Neuron (in vitro differentiated cells): Measurements from ENCODE around the gene ZBTB38.

Experiments used
- H2AFZ ChIP-seq: one replicate; pipeline ENCODE4 v1.6.1; 2013; ENCODE audit warnings: low read depth, mild to moderate bottlenecking, inconsistent platforms, low read length, moderate library complexity
- H3K27me3 ChIP-seq: one replicate; pipeline ENCODE4 v1.6.1; 2013; ENCODE audit warnings: low read length; ENCODE audit not compliant: insufficient read depth
- H3K36me3 ChIP-seq: one replicate; pipeline ENCODE4 v1.6.1; 2013; ENCODE audit warnings: low read length; ENCODE audit not compliant: insufficient read depth
- H3K4me1 ChIP-seq: one replicate; pipeline ENCODE4 v1.6.1; 2013; ENCODE audit warnings: low read length; ENCODE audit not compliant: insufficient read depth
- H3K4me3 ChIP-seq: 2 replicates; pipeline ENCODE4 v1.5.1; 2013; ENCODE audit warnings: mild to moderate bottlenecking, low read length, moderate library complexity
- H3K9me3 ChIP-seq: one replicate; pipeline ENCODE4 v1.6.1; 2013; ENCODE audit warnings: low read length

Gene ZBTB38

GRCh38 chr3:141346418-141346817 is 21.9 kb upstream of the ZBTB38 start:
- Histone ChIP-seq H2AFZ (peak overlapping the region; percentile 63), H3K4me1 (peaks cover 9% of the 10 kb centered on the region), H3K36me3 (no peaks in the 10 kb centered on the region), H3K4me3 (no peak overlapping the region), H3K9me3 (peaks cover 6% of the 10 kb centered on the region), H3K27me3 (no peaks in the 10 kb centered on the region)

- Histone ChIP-seq H2AFZ (peak overlapping the region; percentile 63), H3K4me3 (no peak overlapping the region), H3K9me3 (peaks cover 6% of the 10 kb centered on the region), H3K36me3 (no peaks in the 10 kb centered on the region), H3K4me1 (peaks cover 9% of the 10 kb centered on the region), H3K27me3 (no peaks in the 10 kb centered on the region)
Observed at GRCh38 chr3:141346839-141347238, 21.5 kb upstream of the ZBTB38 start.

DNA sequence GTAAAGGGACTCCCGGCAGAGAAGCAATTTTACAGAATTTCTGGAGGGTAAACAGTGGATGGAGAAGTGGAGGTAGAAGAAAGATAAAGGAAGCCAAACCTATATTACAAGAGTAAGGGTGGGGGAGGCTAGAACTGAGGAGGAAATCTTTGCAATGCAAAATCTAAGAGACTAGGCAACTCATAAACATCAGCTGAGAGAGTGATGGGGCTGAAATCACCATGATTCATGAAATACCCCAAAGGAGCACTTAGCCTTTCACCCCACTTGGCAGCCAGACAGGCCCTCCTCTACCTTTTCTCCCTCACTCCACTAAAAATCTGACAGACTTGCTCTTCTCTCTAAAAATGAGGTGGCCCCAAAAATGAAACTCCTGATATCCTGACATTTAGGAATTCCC is 19.5 kb upstream of the ZBTB38 start:
- Histone ChIP-seq H3K4me3 (no peak overlapping the region), H3K9me3 (no peaks in the 10 kb centered on the region), H2AFZ (no peak overlapping the region), H3K27me3 (no peaks in the 10 kb centered on the region), H3K4me1 (peaks cover 9% of the 10 kb centered on the region), H3K36me3 (no peaks in the 10 kb centered on the region)

DNA sequence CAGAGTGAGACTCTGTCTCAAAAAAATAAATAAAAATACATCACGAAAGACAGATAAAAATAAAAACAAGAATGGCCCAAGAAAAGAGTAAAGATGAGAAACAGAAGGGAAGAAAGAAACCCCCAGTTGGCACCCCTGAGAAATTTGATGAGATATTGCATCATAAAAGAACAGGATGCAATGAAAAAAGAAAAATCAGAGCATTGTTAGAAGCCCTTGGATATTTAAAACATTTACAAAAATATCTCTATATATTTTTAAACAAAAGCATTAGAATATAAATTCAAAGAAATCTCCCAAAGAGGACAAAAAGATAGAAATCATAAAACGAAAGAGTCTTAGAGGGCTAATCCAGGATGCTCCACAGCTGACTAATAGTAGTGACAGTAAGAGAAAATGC is 18.6 kb upstream of the ZBTB38 start:
- Histone ChIP-seq H3K36me3 (no peaks in the 10 kb centered on the region), H2AFZ (no peak overlapping the region), H3K4me1 (peaks cover 9% of the 10 kb centered on the region), H3K4me3 (no peak overlapping the region), H3K9me3 (no peaks in the 10 kb centered on the region), H3K27me3 (no peaks in the 10 kb centered on the region)

DNA sequence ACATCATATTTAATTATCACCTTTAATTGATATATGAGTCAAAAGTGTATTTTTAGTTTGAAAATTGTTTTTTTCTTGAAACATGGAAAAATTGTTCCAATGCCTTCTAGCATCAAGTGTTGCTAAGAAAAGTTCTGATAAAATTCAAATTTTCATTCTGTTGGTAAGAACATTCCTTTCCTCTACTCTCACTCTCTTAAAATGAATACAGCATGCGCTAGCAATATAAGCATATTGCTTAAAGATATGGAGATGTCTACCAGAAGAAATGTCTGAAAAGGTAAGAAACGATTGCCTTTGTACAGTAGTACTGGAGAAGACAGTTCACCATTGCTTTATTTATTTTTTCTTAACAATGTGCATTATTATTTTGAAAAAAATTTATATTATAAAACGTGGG is 17.6 kb upstream of the ZBTB38 start:
- Histone ChIP-seq H3K4me1 (peaks cover 9% of the 10 kb centered on the region), H2AFZ (no peak overlapping the region), H3K36me3 (no peaks in the 10 kb centered on the region), H3K27me3 (no peaks in the 10 kb centered on the region), H3K4me3 (no peak overlapping the region), H3K9me3 (no peaks in the 10 kb centered on the region)

DNA sequence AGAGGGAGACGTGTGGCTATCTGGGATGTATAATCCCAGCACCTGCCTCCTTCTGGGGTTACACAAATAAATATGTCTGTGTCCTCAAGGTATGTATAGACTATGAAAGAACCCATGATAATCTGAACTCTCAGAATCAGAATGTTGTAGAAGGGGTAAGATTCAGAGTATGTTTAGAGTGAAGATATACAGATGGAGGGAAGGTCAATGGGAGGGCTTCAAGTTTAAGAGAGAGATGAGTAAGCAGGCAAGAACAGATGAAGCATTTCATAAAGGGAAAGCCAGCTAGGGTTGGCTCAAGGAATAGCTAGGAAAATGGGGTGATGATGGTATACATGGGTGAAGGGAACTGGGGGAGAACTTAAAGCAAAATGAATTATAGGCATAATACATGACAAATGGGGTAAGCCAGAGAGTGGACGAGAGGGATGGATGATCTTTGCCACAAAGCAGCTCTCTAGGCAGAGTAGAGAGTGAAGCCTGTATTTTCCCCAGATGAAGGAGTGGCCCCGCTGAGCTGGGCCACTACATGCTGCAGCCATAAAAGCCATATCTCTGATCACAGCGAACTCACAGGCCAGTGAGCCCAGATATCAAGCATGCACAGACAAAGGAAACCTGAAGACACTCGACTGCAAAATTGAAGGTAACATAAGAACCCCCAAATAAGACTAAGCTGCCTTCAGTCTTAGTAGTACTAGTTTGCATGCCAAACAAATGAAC is 15.9 kb upstream of the ZBTB38 start:
- no peaks in the 10 kb centered on the region for H3K27me3 ChIP-seq
- H3K36me3 ChIP-seq, result no peaks in the 10 kb centered on the region
- no peaks in the 10 kb centered on the region for H3K4me1 ChIP-seq
- no peak overlapping the region for H3K4me3 ChIP-seq
- no peaks in the 10 kb centered on the region for H3K9me3 ChIP-seq
- H2AFZ ChIP-seq, result no peak overlapping the region

DNA sequence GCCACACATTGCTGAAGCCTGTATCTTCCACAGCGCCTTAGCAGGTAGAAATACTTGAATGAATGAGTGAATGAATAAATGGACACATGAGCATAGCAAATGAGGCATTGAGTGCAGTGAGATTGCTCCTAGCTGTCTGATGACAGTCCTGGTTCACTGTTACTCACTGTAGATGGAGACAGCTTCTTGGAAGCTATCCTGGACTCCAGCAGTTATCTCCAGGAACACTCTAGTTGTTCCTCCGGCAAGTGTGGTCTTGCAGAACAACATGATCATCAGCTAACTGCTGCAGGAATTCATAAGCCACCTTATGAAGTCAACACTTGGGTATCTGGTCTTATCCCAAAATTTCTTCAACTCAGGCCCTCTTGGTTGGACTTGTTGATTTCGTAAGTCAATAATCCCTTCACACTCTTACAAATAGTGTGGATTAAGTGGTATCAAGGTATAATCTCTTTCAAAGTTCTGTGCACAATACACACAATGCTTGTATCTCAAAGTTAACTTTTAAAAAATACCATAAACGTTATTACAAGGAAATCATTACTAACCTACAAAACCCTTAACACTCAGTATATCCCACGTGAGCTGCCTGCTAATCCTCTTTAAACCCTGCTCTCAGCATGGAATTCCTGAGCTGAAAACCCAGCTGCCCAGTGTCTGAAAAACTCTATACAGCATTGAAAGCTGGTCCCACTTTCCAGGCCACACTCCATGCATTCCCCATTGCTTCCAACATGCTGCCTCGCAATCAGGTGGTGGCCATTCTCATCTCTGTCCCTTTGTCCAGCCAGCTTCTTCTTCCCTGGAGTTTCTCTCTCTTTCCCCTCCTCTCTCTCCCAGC is 14.4 kb upstream of the ZBTB38 start:
- Histone ChIP-seq H2AFZ (no peak overlapping the region), H3K9me3 (no peaks in the 10 kb centered on the region), H3K4me1 (no peaks in the 10 kb centered on the region), H3K36me3 (no peaks in the 10 kb centered on the region), H3K4me3 (no peak overlapping the region), H3K27me3 (no peaks in the 10 kb centered on the region)

GRCh38 chr3:141354517-141354916 is 13.8 kb upstream of the ZBTB38 start:
- H3K4me3 ChIP-seq, result no peak overlapping the region
- no peaks in the 10 kb centered on the region for H3K9me3 ChIP-seq
- H3K27me3 ChIP-seq, result no peaks in the 10 kb centered on the region
- H3K4me1 ChIP-seq, result no peaks in the 10 kb centered on the region
- no peak overlapping the region for H2AFZ ChIP-seq
- no peaks in the 10 kb centered on the region for H3K36me3 ChIP-seq

- no peaks in the 10 kb centered on the region for H3K27me3 ChIP-seq
- no peaks in the 10 kb centered on the region for H3K9me3 ChIP-seq
- no peak overlapping the region for H3K4me3 ChIP-seq
- H3K36me3 ChIP-seq, result no peaks in the 10 kb centered on the region
- no peaks in the 10 kb centered on the region for H3K4me1 ChIP-seq
- H2AFZ ChIP-seq, result no peak overlapping the region
Observed at GRCh38 chr3:141355242-141355641, 13.1 kb upstream of the ZBTB38 start.

- Histone ChIP-seq H3K9me3 (no peaks in the 10 kb centered on the region), H3K36me3 (no peaks in the 10 kb centered on the region), H2AFZ (no peak overlapping the region), H3K4me1 (no peaks in the 10 kb centered on the region), H3K27me3 (no peaks in the 10 kb centered on the region), H3K4me3 (no peak overlapping the region)
Observed at GRCh38 chr3:141356046-141356445, 12.3 kb upstream of the ZBTB38 start.

DNA sequence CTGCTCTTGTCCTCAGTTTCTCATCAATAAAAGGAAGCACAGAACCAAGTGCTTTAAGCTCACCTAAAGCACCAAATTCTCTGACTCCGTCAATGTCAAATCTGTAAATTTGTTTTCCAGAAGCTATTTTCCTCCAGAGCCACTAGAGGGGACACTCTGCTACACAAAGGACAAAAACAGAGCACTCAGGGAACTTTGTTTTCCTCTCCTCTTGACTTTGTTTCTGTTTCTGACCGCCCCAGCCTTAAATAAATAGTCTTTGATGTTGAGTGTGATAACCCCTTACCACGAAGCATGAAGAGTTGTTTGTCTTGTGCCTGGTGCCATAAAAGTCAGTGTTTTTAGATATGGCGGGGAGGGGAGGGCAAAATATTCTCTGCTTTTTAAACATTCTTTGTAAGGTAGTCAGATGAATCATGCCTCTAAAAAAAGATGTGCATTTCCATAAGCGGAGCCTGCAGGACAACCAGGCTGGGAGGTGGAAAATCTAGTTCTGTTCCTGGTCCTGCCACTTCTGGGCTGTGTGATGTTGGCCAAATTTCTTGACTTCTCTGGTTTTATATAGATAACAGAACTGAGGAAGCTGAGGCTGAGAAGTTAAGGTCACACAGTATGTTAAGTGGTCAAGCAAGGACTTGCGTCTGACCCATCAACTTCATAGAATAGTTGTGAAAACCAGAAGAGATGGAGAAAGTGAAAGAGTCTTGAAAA is 7.3 kb upstream of the ZBTB38 start:
- Histone ChIP-seq H3K4me1 (no peaks in the 10 kb centered on the region), H2AFZ (peak overlapping the region; percentile 10), H3K9me3 (no peaks in the 10 kb centered on the region), H3K36me3 (no peaks in the 10 kb centered on the region), H3K4me3 (no peak overlapping the region), H3K27me3 (no peaks in the 10 kb centered on the region)

DNA sequence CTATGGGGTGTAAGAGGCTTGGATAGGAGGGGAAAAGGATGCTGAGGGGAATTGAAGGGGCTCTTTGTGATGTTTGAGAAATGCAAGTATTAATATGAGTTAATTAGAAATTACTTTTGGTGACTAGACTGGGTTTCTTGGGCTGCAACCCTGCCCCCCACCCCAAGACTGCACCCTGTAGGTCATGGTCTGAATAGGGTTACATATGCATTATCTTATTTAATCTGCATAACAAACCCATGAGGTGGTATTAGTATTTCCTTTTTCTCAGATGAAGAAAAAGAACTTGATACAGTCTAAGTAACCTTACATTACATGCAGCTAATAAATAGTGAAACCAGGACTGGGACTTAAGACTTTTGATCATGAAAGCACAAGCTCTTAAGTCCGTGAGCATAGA is 5.6 kb upstream of the ZBTB38 start:
- H3K27me3 ChIP-seq, result no peaks in the 10 kb centered on the region
- H3K9me3 ChIP-seq, result no peaks in the 10 kb centered on the region
- H3K4me3 ChIP-seq, result no peak overlapping the region
- H3K4me1 ChIP-seq, result peaks cover 8% of the 10 kb centered on the region
- H3K36me3 ChIP-seq, result no peaks in the 10 kb centered on the region
- no peak overlapping the region for H2AFZ ChIP-seq

- Histone ChIP-seq H3K27me3 (no peaks in the 10 kb centered on the region), H3K9me3 (no peaks in the 10 kb centered on the region), H3K4me1 (peaks cover 26% of the 10 kb centered on the region), H2AFZ (no peak overlapping the region), H3K36me3 (no peaks in the 10 kb centered on the region), H3K4me3 (no peak overlapping the region)
Observed at GRCh38 chr3:141365201-141365600, 3.1 kb upstream of the ZBTB38 start.
